T-helper 1 cell treated with Interleukin-12 subunit alpha and Interleukin-12 subunit beta and Interleukin-4 antibody, amounts not matched to agents 30 ng/mL and 1 ng/mL, for 36 hours (primary cell): ENCODE results near the gene CIRBP. TPM values are rescaled to one million over a fixed set of nuclear protein-coding genes. Genes with fewer than 3 reads are reported as not detected.

Source experiments
- intact Hi-C: fragments of 100-400 bp; cut with micrococcal nuclease; formaldehyde crosslinking; loops from one replicate; pipeline ENCODE4 v1.15.1; 2024
- total RNA-seq: library from RNA; stranded (reverse); gene quantifications from 2 replicates; pipeline ENCODE4 v1.2.3, GENCODE V29; 2022

The CIRBP gene
- total RNA-seq, result 208 and 213 TPM in 2 replicates

DNA sequence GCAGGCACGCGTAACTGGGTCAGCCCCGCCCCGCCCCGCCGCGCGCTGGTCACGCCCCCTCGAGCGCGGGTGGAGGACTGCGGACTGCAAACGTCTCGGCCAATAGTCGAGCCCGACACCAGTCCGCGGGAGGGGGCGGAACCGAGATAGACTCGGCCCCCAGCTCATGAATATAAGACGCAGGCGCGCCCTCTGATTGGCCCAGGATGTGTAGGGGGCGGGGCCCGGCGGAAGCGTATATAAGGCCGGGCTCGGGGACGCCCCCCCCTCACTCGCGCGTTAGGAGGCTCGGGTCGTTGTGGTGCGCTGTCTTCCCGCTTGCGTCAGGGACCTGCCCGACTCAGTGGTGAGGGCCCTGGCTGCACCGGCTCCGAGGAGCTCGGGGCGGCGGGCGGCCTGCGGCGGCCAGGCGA, at the start of gene CIRBP:
TSS of gene CIRBP (plus strand) at position 268 of the 413 bp plus-strand sequence. CDS start 1,602 bp downstream, outside the sequence.
- intact Hi-C loops, result loop anchor here (1.0 to 5.0 kb wide), 7 partner anchors 8 to 472 kb away; partner anchors contain the start of genes POLR2E, PTBP1 and RPS15

DNA sequence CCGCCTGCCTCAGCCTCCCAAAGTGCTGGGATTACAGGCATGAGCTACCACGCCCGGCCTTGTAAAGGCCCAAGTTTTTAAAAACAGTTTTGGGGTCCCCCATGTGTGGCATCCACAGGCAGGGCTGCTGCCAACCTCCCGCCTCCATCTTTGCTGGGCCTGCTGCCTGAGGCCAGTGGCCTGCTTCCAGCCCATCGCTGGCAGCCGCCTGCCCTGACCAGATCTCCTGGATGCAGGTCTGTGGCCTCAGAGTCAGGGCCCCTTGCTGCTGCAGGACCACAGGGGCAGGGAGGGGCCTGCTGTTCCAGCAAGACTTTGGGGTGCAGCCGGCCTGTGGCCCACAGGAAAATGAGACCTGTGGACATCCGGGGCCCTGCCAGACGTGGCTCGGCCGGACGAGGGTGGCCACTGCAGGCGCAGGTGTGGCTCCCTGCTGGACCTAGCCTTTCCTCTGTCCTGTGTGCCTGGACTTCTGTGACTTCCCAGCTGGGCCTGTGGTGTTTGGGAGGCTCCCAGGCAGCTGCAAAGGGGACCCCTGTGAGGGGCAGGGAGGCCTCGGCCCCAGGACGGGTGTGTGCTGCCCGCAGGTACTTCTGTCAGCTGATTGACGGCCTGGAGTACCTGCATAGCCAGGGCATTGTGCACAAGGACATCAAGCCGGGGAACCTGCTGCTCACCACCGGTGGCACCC, 49.2 kb upstream of the CIRBP start:
- intact Hi-C loops, result no loop called here

DNA sequence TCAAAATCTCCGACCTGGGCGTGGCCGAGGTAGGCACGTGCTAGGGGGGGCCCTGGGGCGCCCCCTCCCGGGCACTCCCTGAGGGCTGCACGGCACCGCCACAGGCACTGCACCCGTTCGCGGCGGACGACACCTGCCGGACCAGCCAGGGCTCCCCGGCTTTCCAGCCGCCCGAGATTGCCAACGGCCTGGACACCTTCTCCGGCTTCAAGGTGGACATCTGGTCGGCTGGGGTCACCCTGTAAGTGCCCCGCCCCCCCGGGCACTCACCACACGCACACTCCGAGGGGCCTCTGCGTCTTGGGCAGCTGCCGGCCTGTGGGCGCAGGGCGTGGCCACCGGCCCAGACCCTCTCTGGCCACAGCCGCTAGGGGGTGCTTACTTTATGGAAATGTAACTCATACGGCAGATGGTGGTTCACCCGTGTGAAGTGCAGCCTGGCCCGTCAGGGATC, 48.6 kb upstream of the CIRBP start:
- intact Hi-C loops, result no loop called here

- intact Hi-C loops, result no loop called here
Measured at GRCh38 chr19:1220976-1221903, 47.9 kb upstream of the CIRBP start.

DNA sequence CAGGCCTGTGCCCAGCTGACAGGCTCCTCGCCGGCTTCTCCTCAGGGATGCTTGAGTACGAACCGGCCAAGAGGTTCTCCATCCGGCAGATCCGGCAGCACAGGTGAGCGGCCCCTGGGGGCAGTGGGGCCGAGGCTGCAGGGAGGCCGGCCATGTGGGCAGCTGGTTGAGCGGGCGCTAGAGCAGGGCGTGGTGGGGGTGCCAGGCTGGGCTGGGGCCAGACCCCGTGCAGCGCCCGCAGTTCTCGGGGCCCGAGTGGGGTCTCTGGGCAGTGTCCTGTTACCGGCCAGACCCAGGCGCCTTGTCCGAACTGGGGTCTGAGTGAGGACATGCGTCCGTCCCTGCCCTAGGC, 47.3 kb upstream of the CIRBP start:
- intact Hi-C loops, result no loop called here

GRCh38 chr19:1222394-1222793, 46.7 kb upstream of the CIRBP start:
- intact Hi-C loops, result no loop called here

GRCh38 chr19:1223018-1223855, 45.9 kb upstream of the CIRBP start:
- intact Hi-C loops, result no loop called here

GRCh38 chr19:1224047-1224825, 44.9 kb upstream of the CIRBP start:
- intact Hi-C loops, result no loop called here

GRCh38 chr19:1224847-1225246, 44.3 kb upstream of the CIRBP start:
- intact Hi-C loops, result no loop called here

GRCh38 chr19:1225440-1226226, 43.5 kb upstream of the CIRBP start:
- intact Hi-C loops, result no loop called here

GRCh38 chr19:1226227-1226518, 43.0 kb upstream of the CIRBP start:
- intact Hi-C loops, result no loop called here

DNA sequence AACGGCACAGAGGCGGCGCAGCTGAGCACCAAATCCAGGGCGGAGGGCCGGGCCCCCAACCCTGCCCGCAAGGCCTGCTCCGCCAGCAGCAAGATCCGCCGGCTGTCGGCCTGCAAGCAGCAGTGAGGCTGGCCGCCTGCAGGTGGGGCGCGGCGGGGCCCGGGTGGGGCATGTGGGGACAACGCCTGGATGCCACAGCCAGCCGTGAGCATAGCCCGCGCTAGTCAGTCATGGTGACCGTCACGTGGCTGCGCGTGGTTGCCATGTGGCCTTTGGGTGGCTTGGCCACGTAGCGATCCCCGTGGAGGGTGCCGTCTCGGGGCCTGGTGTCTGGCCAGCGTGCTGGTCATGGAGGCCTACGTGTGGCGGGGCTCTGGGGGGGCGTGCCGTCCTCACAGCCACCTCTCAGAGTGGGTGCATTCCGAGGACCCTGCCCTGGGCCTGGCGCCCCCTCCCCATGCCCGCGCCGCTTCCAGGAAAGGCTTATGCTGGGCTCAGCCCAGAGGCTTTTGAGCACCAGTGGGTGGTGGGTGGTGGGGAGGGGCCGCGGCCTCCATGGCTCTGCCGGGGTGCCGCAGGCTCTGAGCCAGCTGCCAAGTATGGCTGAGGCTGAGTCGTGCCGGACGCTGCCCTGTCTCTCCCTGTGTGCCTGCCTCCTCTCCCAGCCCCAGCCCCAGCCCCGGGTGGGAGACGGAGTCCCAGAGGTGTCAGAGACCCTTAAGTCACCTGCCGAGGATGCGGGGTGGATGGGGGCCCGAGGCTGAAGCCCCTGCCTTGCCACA, 42.4 kb upstream of the CIRBP start:
- intact Hi-C loops, result no loop called here

DNA sequence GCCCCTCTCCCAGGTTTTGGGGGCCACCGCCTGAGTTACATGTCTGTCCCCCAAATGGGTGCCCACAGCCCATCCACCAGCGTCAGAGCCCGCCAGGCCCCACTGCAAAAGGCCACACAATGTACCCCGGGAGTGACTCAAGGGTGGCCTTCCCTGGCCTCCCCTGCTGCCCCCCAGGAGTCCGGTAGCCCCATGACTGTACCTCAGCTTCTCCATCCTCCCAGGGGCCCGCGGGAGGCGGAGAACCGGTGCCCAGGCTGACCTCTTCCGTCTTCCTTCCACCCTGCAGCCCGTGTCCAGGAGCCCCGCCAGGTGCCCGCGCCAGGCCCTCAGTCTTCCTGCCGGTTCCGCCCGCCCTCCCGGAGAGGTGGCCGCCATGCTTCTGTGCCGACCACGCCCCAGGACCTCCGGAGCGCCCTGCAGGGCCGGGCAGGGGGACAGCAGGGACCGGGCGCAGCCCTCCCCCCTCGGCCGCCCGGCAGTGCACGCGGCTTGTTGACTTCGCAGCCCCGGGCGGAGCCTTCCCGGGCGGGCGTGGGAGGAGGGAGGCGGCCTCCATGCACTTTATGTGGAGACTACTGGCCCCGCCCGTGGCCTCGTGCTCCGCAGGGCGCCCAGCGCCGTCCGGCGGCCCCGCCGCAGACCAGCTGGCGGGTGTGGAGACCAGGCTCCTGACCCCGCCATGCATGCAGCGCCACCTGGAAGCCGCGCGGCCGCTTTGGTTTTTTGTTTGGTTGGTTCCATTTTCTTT, 41.7 kb upstream of the CIRBP start:
- intact Hi-C loops, result no loop called here

DNA sequence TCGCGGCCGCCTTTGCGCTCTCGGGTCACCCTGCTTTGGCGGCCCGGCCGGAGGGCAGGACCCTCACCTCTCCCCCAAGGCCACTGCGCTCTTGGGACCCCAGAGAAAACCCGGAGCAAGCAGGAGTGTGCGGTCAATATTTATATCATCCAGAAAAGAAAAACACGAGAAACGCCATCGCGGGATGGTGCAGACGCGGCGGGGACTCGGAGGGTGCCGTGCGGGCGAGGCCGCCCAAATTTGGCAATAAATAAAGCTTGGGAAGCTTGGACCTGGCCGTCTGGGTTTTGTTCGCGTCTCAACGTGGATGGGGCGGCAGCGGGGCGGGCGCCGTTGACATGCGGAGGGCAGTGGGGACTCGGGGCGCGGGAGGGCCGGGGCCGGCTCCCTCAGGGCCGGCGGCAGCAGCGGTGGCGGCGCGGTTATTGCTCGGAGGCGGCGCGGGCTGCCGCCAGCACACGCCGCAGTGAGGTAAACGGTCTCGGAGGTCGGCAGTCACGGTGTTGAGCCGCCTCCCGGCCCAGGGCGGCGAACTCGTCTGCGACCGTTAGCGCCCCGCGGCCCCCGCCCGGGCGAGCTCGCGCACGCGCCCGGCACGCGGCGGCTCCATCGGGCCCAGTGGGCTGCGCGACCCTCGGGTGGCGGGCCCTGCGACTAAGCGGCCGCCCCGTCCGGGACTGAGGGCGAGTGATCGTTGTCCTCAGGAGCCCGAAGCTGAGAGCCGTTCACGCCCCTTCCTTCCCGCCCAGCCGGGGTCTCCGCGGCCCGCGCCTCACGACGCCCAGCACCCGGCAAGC, 40.8 kb upstream of the CIRBP start:
- intact Hi-C loops, result no loop called here

DNA sequence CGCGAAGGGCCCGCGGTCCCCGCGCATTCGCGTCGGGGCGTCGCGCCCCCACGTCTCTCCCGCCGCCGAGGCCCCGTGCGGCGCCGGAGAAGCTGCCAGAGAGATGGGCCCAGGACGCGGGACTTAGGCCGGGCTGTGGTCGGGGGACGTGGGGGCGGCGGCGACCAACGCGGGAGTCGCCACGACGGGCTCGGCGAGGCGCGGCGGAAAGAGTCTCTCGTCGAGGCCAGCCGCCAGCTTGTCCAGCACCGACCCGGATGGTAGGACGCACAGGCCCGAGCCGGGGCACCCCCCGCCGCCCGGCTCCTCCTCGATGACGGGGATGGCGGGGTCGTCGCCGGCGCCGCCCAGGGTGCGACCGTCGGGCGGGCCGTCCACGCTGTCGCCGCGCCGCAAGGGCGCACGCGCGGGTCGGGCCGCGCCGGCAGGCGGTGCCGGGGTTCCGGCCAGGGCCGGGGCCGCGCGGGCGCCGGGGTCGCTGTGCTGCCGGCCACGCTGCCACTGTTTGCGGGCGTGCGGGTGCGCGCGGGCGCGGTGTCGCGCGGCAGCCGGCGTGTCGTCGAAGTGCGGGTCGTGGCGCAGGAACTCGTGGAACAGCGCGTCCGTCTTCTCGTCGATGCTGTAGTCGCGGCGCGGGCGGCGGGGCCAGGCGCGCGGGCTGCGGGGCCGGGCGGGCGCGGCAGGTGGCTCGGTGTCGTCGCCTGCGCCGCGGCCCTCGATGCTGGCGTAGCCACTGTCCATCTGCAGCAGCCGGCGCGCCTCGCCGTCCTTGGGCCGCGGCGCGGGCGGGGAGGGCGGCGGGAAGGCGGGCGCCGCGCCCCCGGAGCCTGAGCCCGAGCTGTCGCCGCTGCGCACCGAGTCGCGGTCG, 39.8 kb upstream of the CIRBP start:
- intact Hi-C loops, result no loop called here

- intact Hi-C loops, result no loop called here
Measured at GRCh38 chr19:1229924-1230782, 39.0 kb upstream of the CIRBP start.
